ENCODE results near the gene SLC5A3. TPM values are rescaled to one million over a fixed set of nuclear protein-coding genes. Genes with fewer than 3 reads are reported as not detected.

The SLC5A3 gene
- total RNA-seq, 1 donor from 2014 or later, result 34.0 TPM

DNA sequence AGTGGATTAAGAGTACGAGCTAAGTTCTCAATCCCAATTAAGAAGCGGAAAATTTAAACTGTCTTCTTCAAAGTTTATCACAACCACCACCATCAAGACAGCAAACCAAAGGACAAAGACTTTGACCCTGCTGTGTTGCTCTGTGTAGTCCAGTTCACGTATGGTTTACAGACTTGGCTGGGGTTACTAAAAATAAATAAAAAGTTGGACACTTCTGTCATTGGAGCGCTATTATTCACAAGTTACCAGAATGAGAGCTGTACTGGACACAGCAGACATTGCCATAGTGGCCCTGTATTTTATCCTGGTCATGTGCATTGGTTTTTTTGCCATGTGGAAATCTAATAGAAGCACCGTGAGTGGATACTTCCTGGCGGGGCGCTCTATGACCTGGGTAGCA, 21.6 kb downstream of the SLC5A3 start:
- Histone ChIP-seq H3K4me3 (ENCODE audit: low read depth, low read length) (no peak overlapping the region), H3K27me3 (ENCODE audit: control insufficient read depth, insufficient read depth, low read length) (no peaks in the 10 kb centered on the region), H3K36me3 (ENCODE audit: control insufficient read depth, insufficient read depth, low read length) (peaks cover 9% of the 10 kb centered on the region)
- FAIRE-seq (no peak), DNase-seq (ENCODE audit: low read depth) (no peak)
- TF ChIP-seq, protein P1, sequence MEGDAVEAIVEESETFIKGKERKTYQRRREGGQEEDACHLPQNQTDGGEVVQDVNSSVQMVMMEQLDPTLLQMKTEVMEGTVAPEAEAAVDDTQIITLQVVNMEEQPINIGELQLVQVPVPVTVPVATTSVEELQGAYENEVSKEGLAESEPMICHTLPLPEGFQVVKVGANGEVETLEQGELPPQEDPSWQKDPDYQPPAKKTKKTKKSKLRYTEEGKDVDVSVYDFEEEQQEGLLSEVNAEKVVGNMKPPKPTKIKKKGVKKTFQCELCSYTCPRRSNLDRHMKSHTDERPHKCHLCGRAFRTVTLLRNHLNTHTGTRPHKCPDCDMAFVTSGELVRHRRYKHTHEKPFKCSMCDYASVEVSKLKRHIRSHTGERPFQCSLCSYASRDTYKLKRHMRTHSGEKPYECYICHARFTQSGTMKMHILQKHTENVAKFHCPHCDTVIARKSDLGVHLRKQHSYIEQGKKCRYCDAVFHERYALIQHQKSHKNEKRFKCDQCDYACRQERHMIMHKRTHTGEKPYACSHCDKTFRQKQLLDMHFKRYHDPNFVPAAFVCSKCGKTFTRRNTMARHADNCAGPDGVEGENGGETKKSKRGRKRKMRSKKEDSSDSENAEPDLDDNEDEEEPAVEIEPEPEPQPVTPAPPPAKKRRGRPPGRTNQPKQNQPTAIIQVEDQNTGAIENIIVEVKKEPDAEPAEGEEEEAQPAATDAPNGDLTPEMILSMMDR (IDR thresholded peaks at IDR 0.05; ENCODE audit: insufficient read depth, low read length, severe bottlenecking), result no peak

DNA sequence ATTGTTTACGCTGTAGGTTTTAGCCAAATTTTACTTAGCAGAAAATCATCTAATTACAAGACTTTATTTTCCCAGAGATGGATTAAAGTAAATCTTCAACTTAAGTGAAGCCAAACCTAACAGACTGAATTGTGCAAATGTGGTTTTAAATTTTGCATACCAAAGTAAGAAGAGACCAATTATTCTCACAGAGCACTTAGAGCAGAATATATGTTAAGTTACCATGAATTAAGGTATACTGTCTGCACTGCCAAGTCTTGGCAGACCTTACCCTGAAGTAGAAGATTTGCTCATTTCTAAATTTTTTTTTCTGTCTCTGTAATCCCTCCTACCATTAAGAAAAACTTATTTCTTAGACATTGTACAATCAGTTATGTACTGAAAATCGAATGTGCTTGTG, 24.1 kb downstream of the SLC5A3 start:
- Histone ChIP-seq H3K4me3 (ENCODE audit: low read depth, low read length) (no peak overlapping the region), H3K36me3 (ENCODE audit: control insufficient read depth, insufficient read depth, low read length) (peaks cover 9% of the 10 kb centered on the region), H3K27me3 (ENCODE audit: control insufficient read depth, insufficient read depth, low read length) (no peaks in the 10 kb centered on the region)
- TF ChIP-seq, protein P1 (IDR thresholded peaks at IDR 0.05; ENCODE audit: insufficient read depth, low read length, severe bottlenecking), result no peak
- FAIRE-seq (no peak), DNase-seq (ENCODE audit: low read depth) (no peak)

DNA sequence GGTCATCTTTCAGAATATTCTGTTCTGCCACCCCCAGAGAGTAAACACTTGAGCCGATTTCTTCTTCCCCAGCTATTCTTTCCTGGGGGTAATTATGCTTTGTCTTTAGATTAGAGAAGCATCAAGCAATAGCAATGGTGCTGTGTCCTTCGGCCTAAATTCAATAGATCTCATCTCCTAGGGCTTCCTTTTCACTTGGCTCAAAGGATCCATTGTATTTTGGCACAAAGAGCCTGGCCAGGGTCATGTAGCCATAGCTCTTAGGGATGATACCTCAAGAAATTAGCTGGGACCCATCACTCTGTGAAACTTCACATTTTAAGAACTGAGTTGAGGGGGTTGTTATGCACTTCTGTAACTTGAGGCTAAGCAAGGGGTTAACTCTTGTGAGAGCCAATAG, 27.0 kb downstream of the SLC5A3 start:
- Histone ChIP-seq H3K27me3 (ENCODE audit: control insufficient read depth, insufficient read depth, low read length) (no peaks in the 10 kb centered on the region), H3K4me3 (ENCODE audit: low read depth, low read length) (no peak overlapping the region), H3K36me3 (ENCODE audit: control insufficient read depth, insufficient read depth, low read length) (peaks cover 7% of the 10 kb centered on the region)
- DNase-seq (ENCODE audit: low read depth) (no peak), FAIRE-seq (no peak)
- TF ChIP-seq, protein P1 (IDR thresholded peaks at IDR 0.05; ENCODE audit: insufficient read depth, low read length, severe bottlenecking), result no peak

DNA sequence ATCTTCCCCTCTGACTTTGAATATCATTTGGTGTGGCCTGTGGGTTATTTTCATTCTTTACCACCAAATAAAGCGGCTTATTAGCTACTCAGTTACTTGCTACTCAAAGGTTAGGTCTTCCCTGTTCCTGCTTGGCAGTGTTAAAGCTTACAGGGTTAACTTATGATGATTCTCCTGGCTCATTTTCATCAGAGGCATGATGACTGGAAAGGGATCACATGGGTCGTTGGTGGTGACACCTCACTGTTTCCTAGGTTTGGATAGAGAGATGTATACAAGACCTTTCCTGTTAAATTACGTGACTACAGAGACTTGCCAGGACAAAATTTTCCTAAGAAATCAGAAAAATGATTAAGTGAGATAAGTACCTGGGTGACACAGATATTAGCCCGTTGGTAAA, 27.4 kb downstream of the SLC5A3 start:
- no peak for FAIRE-seq
- peak; percentile 17 for DNase-seq (ENCODE audit: low read depth)
- Histone ChIP-seq H3K27me3 (ENCODE audit: control insufficient read depth, insufficient read depth, low read length) (no peaks in the 10 kb centered on the region), H3K36me3 (ENCODE audit: control insufficient read depth, insufficient read depth, low read length) (peaks cover 4% of the 10 kb centered on the region), H3K4me3 (ENCODE audit: low read depth, low read length) (no peak overlapping the region)
- TF ChIP-seq, protein P1 (IDR thresholded peaks at IDR 0.05; ENCODE audit: insufficient read depth, low read length, severe bottlenecking), result no peak

DNA sequence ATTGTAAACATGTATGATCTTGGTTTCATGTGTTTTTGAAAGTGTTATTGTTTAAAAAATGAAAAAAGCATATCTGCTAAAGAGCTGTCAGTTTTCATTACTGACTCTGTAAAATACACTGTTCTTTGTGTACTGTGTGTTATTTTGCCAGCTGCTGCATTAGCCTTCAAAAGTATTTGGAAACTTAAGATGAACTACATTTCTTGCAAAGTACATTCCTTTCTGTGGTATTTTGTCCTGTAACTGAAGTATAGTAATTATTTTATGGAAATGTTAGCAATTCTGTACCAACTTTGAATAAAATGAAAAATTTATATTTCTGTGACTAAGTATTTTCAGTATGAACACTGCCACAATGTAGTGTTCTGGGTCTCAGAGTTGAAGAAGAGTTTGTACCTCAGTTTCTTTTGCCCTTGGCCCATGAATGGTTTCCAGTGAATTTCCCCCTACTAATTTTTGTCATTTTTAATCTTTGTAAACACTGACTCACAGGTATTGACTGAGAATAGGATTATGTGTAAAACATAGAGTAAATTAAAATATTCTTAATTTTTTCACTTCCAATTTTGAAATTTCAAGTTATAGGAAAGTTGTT, 32.7 kb downstream of the SLC5A3 start:
- Histone ChIP-seq H3K4me3 (ENCODE audit: low read depth, low read length) (no peak overlapping the region), H3K36me3 (ENCODE audit: control insufficient read depth, insufficient read depth, low read length) (no peaks in the 10 kb centered on the region), H3K27me3 (ENCODE audit: control insufficient read depth, insufficient read depth, low read length) (no peaks in the 10 kb centered on the region)
- TF ChIP-seq, protein P1 (IDR thresholded peaks at IDR 0.05; ENCODE audit: insufficient read depth, low read length, severe bottlenecking), result no peak
- DNase-seq (ENCODE audit: low read depth) (no peak), FAIRE-seq (no peak)

DNA sequence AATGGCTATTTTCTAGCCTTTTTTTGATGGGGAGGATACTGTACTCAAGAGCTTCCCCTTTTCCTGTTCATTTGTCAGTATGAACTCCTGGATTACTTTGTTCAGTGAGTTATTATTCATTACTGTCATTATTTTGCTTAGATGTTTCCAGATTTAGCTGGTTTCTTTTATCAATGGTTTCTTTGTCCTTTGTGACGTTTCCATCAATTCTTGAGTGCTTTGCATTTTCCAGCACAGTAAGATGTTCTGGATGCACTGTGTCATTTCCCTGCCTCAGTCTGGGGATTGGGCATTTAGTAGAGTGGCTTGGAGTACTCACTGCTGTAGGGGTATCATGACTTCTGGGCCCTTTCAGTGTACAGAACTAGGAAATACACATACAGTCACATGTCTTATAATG, 34.2 kb downstream of the SLC5A3 start:
- H3K27me3 ChIP-seq (ENCODE audit: control insufficient read depth, insufficient read depth, low read length), result no peaks in the 10 kb centered on the region
- DNase-seq (ENCODE audit: low read depth) (no peak), FAIRE-seq (no peak)
- H3K36me3 ChIP-seq (ENCODE audit: control insufficient read depth, insufficient read depth, low read length), result no peaks in the 10 kb centered on the region
- TF ChIP-seq, protein P1 (IDR thresholded peaks at IDR 0.05; ENCODE audit: insufficient read depth, low read length, severe bottlenecking), result no peak
- H3K4me3 ChIP-seq (ENCODE audit: low read depth, low read length), result no peak overlapping the region

Data from bronchial epithelial cell (primary cell).